ENCODE measurements around the gene INHBB.
"Not testable (repeated sequence)": the region's sequence is repeated elsewhere in the genome, so short reads cannot be mapped to it uniquely, and the experiment has no call there.

Gene INHBB

DNA sequence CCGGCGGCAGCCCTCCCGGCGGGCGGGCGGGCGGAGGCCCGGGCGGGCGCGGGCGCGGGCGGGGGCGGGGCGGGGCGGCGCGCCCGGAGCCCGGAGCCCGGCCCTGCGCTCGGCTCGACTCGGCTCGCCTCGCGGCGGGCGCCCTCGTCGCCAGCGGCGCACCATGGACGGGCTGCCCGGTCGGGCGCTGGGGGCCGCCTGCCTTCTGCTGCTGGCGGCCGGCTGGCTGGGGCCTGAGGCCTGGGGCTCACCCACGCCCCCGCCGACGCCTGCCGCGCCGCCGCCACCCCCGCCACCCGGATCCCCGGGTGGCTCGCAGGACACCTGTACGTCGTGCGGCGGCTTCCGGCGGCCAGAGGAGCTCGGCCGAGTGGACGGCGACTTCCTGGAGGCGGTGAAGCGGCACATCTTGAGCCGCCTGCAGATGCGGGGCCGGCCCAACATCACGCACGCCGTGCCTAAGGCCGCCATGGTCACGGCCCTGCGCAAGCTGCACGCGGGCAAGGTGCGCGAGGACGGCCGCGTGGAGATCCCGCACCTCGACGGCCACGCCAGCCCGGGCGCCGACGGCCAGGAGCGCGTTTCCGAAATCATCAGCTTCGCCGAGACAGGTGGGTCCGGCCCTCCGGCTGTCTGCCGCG, at the start of gene INHBB:
TSS of gene INHBB (plus strand) at position 111 of the 641 bp plus-strand sequence. CDS start at position 164, 53 bp downstream.
- DNase-seq: peak; percentile 7

DNA sequence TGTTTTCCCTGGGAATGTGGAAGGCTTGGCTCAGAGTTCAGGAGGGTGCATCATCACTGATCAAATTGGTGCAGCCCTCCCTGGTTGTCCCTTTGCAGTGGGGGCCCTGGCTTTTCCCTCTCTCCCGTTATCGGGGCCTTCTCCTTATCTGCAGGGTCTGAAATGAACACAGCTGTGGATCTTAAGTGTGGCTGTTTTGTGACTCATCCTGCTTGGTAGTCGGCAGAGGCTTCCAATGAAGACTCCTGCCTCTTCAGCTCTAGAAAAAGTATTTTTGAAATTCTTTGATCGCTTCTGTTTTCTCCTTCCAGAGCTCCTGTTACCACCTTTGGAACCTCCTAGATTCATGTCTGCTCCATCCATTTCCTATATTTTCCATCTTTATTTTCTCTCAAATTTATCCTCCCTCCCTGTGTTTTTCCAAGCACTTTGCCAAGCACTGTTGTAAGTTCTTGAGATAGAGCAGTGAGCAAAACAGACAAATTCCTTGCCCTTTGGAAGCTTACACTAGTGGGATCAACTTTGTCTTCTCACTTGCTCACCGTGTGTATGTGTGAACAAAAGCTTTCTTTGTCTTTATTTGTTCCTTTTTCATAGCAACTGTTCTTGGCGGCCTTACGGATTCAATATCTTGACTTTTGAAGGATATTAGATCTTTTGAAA, 47.6 kb upstream of the INHBB start:
- no peak for DNase-seq

- no peak for DNase-seq
Measured at GRCh38 chr2:120299004-120299403, 46.9 kb upstream of the INHBB start.

- no peak for DNase-seq
Measured at GRCh38 chr2:120299561-120299960, 46.4 kb upstream of the INHBB start.

GRCh38 chr2:120300385-120300784, 45.6 kb upstream of the INHBB start:
- DNase-seq: no peak

DNA sequence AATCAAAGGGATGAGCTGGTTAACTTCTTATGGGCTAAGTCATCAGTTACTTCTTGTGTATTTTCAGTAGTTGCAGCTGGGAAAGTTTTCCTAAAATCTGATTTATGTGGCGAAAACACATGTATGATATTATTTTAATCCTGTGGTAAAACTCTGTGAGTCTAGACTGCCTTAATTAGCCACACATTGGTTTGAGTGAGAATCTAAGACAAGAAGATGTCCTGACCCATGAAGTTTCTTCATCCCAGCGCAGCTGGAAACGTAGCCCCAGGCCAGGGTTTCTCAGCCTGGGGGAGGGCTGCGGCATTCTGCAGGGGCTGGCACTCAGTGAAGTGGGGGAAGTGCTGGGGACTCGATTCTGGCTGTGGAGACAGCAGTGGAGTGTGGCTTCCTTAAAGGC, 44.7 kb upstream of the INHBB start:
- no peak for DNase-seq

DNA sequence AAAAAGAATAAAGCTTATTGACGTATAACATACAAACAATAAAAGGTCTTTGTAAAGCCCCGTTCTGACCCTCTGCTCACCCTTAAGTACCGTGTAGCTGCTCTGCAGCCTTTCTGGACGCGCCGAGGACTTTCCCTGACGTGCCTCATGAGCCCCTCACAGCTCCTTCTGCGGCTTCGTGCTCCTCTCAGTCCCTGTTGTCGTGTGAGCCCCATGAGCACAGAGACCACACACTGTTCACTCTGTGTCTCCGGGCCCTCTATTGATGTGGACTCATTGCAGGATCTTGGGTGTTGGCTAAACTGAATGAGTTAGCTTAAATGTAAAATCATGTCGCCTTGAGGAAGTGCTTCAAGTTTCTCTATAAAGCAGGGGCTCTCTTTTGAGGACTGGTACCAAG, 43.6 kb upstream of the INHBB start:
- DNase-seq: no peak

DNA sequence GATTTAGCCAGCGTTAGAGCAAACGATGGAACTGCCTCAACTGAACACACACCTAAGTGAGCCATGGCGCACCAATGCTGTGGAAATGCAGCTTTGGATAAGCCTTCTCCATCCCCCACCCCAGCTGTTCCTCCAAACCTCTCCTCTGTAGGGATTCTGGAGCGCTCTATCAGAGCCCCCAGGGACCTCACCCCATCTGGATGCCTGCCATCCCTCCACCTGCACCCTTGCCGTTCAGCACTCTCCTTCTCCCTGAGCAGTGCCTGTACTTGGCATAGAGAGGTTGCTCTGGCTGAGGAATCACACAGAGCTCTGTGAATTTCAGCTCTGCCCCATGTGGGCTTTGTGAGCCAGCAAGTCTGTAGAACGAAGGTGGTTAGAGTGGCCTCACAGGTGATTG, 42.8 kb upstream of the INHBB start:
- DNase-seq: no peak

DNA sequence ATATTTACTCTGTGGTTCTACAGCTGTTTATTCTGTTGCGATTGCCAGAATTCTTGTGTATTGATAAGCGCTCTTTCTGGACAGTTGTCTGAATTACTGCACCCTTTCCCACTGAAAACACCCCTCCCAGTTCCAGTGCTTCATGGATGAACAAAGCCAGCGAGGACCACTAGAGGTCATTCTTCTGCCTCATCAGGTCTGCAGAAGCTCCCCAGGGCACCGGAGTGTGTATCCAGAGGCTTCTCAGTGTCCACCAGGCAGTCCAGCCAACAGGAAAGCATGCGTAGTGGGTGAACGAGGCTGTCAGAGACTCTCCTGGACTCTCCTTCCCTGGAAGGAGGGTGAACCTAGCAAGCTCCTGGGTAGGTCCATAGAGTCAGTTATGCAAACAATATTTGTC, 40.6 kb upstream of the INHBB start:
- no peak for DNase-seq

DNA sequence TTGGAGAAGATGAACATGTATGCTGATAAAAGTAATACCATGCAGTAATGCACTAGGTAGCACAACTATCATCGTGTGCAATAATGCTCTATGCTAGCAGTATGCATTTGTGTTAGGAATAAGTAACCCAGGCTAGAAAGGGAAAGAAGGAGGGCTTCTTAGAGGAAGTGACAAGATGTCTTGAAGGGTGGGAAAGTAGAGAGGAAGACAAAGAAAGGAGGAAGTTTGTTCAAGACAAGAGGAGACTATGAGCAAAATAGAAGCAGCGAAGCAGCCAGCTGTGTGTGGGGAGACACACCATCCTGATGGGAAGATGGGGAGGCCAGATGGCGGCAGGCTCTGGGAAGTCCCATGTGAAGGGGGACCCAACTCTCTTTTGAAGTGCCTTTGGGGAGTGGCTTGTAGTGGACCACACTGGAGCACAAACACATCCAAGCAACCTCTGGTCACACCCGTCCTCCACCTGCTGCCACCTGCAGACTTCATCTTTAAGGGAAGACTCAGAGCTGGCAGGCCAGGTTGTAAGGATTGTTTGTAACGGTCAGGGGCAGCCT, 39.9 kb upstream of the INHBB start:
- DNase-seq: no peak

GRCh38 chr2:120307482-120307881, 38.5 kb upstream of the INHBB start:
- DNase-seq: no peak

GRCh38 chr2:120308038-120308910, 37.7 kb upstream of the INHBB start:
- no peak for DNase-seq

- DNase-seq: no peak
Measured at GRCh38 chr2:120310136-120310535, 35.8 kb upstream of the INHBB start.

- not testable (repeated sequence) for DNase-seq
Measured at GRCh38 chr2:120310841-120311240, 35.1 kb upstream of the INHBB start.

GRCh38 chr2:120312076-120312475, 33.9 kb upstream of the INHBB start:
- DNase-seq: no peak

- DNase-seq: peak; percentile 81
Measured at GRCh38 chr2:120312860-120313694, 32.9 kb upstream of the INHBB start.

- no peak for DNase-seq
Measured at GRCh38 chr2:120313695-120314615, 32.0 kb upstream of the INHBB start.

- DNase-seq: no peak
Measured at GRCh38 chr2:120314690-120315366, 31.1 kb upstream of the INHBB start.

DNA sequence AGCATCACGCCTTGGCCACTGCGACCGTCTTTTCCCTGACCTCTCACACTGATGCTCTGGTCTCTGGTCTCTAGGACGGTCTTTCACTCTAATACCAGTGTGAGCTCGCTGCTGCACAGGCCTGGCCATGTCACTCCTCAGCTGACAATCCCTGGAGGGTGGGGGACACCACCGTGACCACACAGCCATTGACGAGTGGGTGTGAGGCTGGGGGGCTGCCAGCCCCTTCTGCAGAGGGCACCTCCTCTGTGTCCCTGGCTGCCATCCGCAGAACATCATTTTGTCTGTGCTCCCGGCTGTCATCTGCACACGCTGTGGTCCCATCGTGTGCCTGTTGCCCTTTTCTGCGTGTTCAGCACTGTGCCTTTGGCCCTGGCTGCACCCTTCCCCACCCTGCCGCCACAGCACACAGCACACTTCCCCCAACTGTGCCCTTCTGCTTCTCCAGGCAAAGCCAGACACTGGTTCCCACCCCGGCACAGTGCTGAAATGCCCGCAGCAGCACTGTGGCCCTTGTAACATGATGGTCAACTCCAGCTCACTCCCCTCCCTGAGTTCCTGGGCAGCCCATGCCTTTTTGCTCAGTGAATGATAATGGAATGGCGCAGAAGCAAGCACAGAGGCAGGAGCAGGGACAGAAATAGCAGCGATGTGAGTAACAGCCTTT, 30.4 kb upstream of the INHBB start:
- DNase-seq: no peak

GRCh38 chr2:120316071-120316470, 29.9 kb upstream of the INHBB start:
- DNase-seq: no peak
